HepG2 (cell line): ENCODE data around the gene IGF2BP1. TPM values are rescaled to one million over a fixed set of nuclear protein-coding genes. Genes with fewer than 3 reads are reported as not detected.

Experiments used
- CENPX ChIP-seq: sonication (generic); formaldehyde crosslinking; IDR thresholded peaks from 2 replicates; pipeline ENCODE4 v1.9.0; 2021; ENCODE audit warnings: mild to moderate bottlenecking, missing genetic modification reagents, moderate library complexity
- CSRNP1 ChIP-seq: sonication (generic); formaldehyde crosslinking; IDR thresholded peaks from 2 replicates; pipeline ENCODE4 v1.8.1; 2023; ENCODE audit warnings: mild to moderate bottlenecking, missing genetic modification reagents
- ETV6 ChIP-seq: sonication (generic); formaldehyde crosslinking; conservative IDR thresholded peaks from 2 replicates; pipeline ENCODE4 v1.4.0; 2020; ENCODE audit warnings: missing genetic modification reagents
- MAX ChIP-seq: IDR thresholded peaks from 2 replicates; pipeline ENCODE4 v1.6.1; 2012; ENCODE audit warnings: inconsistent platforms
- NFRKB ChIP-seq: fragments of 450-650 bp; IDR thresholded peaks from 2 replicates; pipeline ENCODE4 v1.6.1; 2017
- POLR2AphosphoS5 ChIP-seq: IDR thresholded peaks from 2 replicates; pipeline ENCODE4 v1.6.1; 2012; ENCODE audit warnings: low read depth, low read length
- YY1 ChIP-seq: IDR thresholded peaks from 2 replicates; pipeline ENCODE4 v1.6.1; 2011; ENCODE audit warnings: low read length, low read depth, moderate library complexity, mild to moderate bottlenecking; ENCODE audit not compliant: insufficient read depth, insufficient replicate concordance
- ZBTB42 ChIP-seq: sonication (generic); formaldehyde crosslinking; IDR thresholded peaks from 2 replicates; pipeline ENCODE4 v1.5.0; 2020; ENCODE audit warnings: mild to moderate bottlenecking, missing genetic modification reagents
- ZBTB8A ChIP-seq: sonication (generic); formaldehyde crosslinking; IDR thresholded peaks from 2 replicates; pipeline ENCODE4 v1.4.0; 2020; ENCODE audit warnings: mild to moderate bottlenecking, low read depth, missing genetic modification reagents, borderline replicate concordance
- ZMYM3 ChIP-seq: sonication (generic); formaldehyde crosslinking; IDR thresholded peaks from 2 replicates; pipeline ENCODE4 v1.5.1; 2020; ENCODE audit warnings: mild to moderate bottlenecking, missing genetic modification reagents
- ZNF44 ChIP-seq: sonication (generic); formaldehyde crosslinking; IDR thresholded peaks from 2 replicates; pipeline ENCODE4 v1.5.1; 2020; ENCODE audit warnings: mild to moderate bottlenecking, missing genetic modification reagents
- ZNF468 ChIP-seq: sonication (generic); formaldehyde crosslinking; IDR thresholded peaks from 2 replicates; pipeline ENCODE4 v1.8.0; 2022; ENCODE audit warnings: mild to moderate bottlenecking, moderate library complexity, missing genetic modification reagents
- ZNF510 ChIP-seq: sonication (generic); formaldehyde crosslinking; IDR thresholded peaks from 2 replicates; pipeline ENCODE4 v1.4.0; 2020; ENCODE audit warnings: low read depth, mild to moderate bottlenecking, missing genetic modification reagents
- ZNF770 ChIP-seq: sonication (generic); formaldehyde crosslinking; IDR thresholded peaks from 2 replicates; pipeline ENCODE4 v1.5.0; 2020; ENCODE audit warnings: mild to moderate bottlenecking, missing genetic modification reagents
- polyA plus RNA-seq, 8 experiments: library from polyadenylated mRNA; depleted of rRNA in 3 of 8; stranded (reverse) in 7 of 8; unstranded in 1 of 8; fragments of >200 nt; fragmentation: Illumina TruSeq in 4 of 8; extraction: Trizol in 4 of 8; gene quantifications; 2 replicates each; pipeline versions ENCODE4 v1.2.1 to v1.2.3, GENCODE V29; 2011 to 2016; ENCODE audit warnings: low read depth in 4 of 8, missing spikeins in 1 of 8, mixed read lengths in 1 of 8; ENCODE audit not compliant: insufficient read depth in 1 of 8
- total RNA-seq, 5 experiments: library from RNA; depleted of rRNA; stranded (reverse); fragments of >200 nt; fragmentation: Illumina TruSeq; extraction: Trizol; gene quantifications; 2 replicates each; pipeline ENCODE4 v1.2.3, GENCODE V29; 2016; ENCODE audit warnings: low read depth in 1 of 5
- TF ChIP-seq, protein P1 (sequence below): sonication (generic); formaldehyde crosslinking; IDR thresholded peaks from 2 replicates; pipeline ENCODE4 v1.9.0; 2021; ENCODE audit warnings: missing genetic modification reagents, mild to moderate bottlenecking, borderline replicate concordance
- TF ChIP-seq, protein P2 (sequence below): sonication (generic); formaldehyde crosslinking; IDR thresholded peaks from 2 replicates; pipeline ENCODE4 v1.5.0; 2020; ENCODE audit warnings: mild to moderate bottlenecking, missing genetic modification reagents
- TF ChIP-seq, protein P3 (sequence below): sonication (generic); formaldehyde crosslinking; IDR thresholded peaks from 2 replicates; pipeline ENCODE4 v1.4.0; 2020; ENCODE audit warnings: low read depth, mild to moderate bottlenecking, missing genetic modification reagents
- TF ChIP-seq, protein P4 (sequence below): sonication (generic); formaldehyde crosslinking; IDR thresholded peaks from 2 replicates; pipeline ENCODE4 v1.4.0; 2020; ENCODE audit warnings: mild to moderate bottlenecking, low read depth, missing genetic modification reagents

The IGF2BP1 gene
- total and polyA plus RNA-seq, 2 of the 13 experiments (the other 11 are each of a cell fraction or from before 2014, with no cell fraction given) = 29.7 to 75.1 TPM

DNA sequence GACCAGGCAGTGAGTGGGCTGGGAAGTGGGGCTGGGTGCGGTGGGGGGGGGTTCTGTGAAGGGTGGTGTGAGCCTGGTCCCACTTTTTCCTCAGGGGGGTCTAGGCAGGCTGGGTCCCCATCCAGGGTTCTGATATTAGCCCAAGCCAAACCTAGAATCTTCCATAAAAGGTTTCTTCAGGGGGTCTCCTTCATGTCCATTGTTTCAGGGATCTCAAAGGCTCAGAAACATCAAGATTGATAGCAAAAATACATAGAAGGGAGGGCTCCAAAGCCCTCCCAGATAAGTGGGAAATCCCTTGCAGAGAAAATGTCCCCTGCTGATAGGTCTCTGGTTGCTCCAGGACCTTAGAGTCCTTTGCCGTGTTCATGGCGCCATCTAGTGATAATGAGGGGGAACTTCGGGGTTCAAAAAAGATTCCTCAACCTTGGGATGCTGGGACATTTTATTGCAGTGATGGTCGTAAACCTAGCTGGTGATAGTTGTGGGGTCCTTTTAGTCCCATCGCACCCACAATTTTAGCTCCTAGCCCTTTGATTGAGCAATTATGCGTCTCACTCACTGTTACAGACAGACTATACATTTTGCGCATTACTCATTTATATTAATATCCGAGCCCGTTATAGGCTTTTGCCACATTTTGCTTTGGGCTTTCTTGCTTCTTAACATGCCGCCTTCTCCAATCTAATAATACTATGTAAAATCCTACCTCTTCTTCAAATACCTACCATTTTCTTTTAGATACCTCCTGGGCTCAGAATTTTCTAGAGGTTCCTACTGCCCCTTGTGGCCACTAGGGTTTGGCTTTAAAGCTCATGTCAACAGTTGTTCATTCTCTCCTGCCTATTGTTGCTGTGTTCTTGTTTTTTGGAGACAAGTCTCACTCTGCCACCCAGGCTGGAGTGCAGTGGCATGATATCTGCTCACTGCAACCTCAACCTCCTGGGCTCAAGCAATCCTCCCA, 35.1 kb downstream of the IGF2BP1 start (continued):
- TF ChIP-seq POLR2AphosphoS5 = no peak
- TF ChIP-seq ZNF44 (CRISPR knock-in tag) = no peak
- no peak for TF ChIP-seq MAX
- TF ChIP-seq, protein P1, sequence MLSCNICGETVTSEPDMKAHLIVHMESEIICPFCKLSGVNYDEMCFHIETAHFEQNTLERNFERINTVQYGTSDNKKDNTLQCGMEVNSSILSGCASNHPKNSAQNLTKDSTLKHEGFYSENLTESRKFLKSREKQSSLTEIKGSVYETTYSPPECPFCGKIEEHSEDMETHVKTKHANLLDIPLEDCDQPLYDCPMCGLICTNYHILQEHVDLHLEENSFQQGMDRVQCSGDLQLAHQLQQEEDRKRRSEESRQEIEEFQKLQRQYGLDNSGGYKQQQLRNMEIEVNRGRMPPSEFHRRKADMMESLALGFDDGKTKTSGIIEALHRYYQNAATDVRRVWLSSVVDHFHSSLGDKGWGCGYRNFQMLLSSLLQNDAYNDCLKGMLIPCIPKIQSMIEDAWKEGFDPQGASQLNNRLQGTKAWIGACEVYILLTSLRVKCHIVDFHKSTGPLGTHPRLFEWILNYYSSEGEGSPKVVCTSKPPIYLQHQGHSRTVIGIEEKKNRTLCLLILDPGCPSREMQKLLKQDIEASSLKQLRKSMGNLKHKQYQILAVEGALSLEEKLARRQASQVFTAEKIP = no peak
- TF ChIP-seq ETV6 (CRISPR knock-in tag) = no peak
- peak; percentile 40 for TF ChIP-seq ZNF770
- no peak for TF ChIP-seq ZBTB8A
- TF ChIP-seq, protein P2, sequence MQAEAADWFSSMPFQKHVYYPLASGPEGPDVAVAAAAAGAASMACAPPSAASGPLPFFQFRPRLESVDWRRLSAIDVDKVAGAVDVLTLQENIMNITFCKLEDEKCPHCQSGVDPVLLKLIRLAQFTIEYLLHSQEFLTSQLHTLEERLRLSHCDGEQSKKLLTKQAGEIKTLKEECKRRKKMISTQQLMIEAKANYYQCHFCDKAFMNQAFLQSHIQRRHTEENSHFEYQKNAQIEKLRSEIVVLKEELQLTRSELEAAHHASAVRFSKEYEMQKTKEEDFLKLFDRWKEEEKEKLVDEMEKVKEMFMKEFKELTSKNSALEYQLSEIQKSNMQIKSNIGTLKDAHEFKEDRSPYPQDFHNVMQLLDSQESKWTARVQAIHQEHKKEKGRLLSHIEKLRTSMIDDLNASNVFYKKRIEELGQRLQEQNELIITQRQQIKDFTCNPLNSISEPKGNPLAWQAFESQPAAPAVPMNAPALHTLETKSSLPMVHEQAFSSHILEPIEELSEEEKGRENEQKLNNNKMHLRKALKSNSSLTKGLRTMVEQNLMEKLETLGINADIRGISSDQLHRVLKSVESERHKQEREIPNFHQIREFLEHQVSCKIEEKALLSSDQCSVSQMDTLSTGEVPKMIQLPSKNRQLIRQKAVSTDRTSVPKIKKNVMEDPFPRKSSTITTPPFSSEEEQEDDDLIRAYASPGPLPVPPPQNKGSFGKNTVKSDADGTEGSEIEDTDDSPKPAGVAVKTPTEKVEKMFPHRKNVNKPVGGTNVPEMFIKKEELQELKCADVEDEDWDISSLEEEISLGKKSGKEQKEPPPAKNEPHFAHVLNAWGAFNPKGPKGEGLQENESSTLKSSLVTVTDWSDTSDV (CRISPR knock-in tag) = no peak
- no peak for TF ChIP-seq NFRKB
- TF ChIP-seq CSRNP1 (CRISPR knock-in tag) = no peak
- TF ChIP-seq, protein P3, sequence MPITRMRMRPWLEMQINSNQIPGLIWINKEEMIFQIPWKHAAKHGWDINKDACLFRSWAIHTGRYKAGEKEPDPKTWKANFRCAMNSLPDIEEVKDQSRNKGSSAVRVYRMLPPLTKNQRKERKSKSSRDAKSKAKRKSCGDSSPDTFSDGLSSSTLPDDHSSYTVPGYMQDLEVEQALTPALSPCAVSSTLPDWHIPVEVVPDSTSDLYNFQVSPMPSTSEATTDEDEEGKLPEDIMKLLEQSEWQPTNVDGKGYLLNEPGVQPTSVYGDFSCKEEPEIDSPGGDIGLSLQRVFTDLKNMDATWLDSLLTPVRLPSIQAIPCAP (CRISPR knock-in tag) = no peak
- TF ChIP-seq ZNF468 (CRISPR knock-in tag) = no peak
- TF ChIP-seq, protein P4, sequence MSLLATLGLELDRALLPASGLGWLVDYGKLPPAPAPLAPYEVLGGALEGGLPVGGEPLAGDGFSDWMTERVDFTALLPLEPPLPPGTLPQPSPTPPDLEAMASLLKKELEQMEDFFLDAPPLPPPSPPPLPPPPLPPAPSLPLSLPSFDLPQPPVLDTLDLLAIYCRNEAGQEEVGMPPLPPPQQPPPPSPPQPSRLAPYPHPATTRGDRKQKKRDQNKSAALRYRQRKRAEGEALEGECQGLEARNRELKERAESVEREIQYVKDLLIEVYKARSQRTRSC (CRISPR knock-in tag) = no peak
- no peak for TF ChIP-seq ZBTB42 (CRISPR knock-in tag)
- TF ChIP-seq ZNF510 (CRISPR knock-in tag) = no peak
- TF ChIP-seq ZMYM3 (CRISPR knock-in tag) = no peak
- no peak for TF ChIP-seq CENPX (CRISPR knock-in tag)
- TF ChIP-seq YY1 = peak; percentile 52
